SK-N-SH (cell line): ENCODE data around the gene GULP1. TPM values are rescaled to one million over a fixed set of nuclear protein-coding genes. Genes with fewer than 3 reads are reported as not detected.

Experiments
- CTCF ChIA-PET: fragments of 300-600, 350-600 bp; formaldehyde crosslinking; extraction: SDS; loops from one replicate; lab custom pipeline; 2021; lab: Yijun Ruan, JAX
- POLR2A ChIA-PET: fragments of 350-600 bp; sonication (Branson Sonifier 250); formaldehyde crosslinking; extraction: SDS; loops from one replicate; lab custom pipeline; 2020; ENCODE audit warnings: antibody characterized with exemption, inconsistent platforms; lab: Yijun Ruan, JAX
- DNase-seq: peaks from one replicate; pipeline ENCODE4 v3.0.0; 2012
- H2AFZ ChIP-seq: fragments of 200-600 bp; sonication (generic); 2 replicates; pipeline ENCODE4 v1.8.1; 2016; ENCODE audit warnings: antibody characterized with exemption, mild to moderate bottlenecking, low read depth
- H3F3A ChIP-seq: fragments of 200-600 bp; sonication (generic); replicated peaks from 2 replicates; pipeline ENCODE3; 2016; ENCODE audit warnings: antibody characterized with exemption, mild to moderate bottlenecking; ENCODE audit not compliant: insufficient read depth
- H3K27ac ChIP-seq, 2 experiments: fragments of 200-500 bp in 1 of 2; fragments of 200-600 bp in 1 of 2; sonication (Bioruptor generic) in 1 of 2; sonication (generic), shearing (Covaris generic) in 1 of 2; 2 replicates each; pipeline versions ENCODE4 v1.5.1 to v1.6.1; 2014 to 2016; ENCODE audit warnings: low read depth in 2 of 2, inconsistent platforms in 1 of 2, low read length in 1 of 2, mild to moderate bottlenecking in 1 of 2, mixed read lengths in 1 of 2
- H3K27me3 ChIP-seq: fragments of 200-600 bp; sonication (generic), shearing (Covaris generic); 2 replicates; pipeline ENCODE4 v1.6.1; 2016; ENCODE audit warnings: mixed run types; ENCODE audit not compliant: insufficient read depth
- H3K36me3 ChIP-seq, 2 experiments: fragments of 200-500 bp in 1 of 2; fragments of 200-600 bp in 1 of 2; sonication (Bioruptor generic) in 1 of 2; sonication (generic) in 1 of 2; replicated peaks in 1 of 2; 2 replicates each; pipeline versions ENCODE3 to v1.5.1; 2014 to 2016; ENCODE audit warnings: low read length in 1 of 2, mild to moderate bottlenecking in 1 of 2; ENCODE audit not compliant: insufficient read depth in 2 of 2, control insufficient read depth in 1 of 2
- H3K4me1 ChIP-seq, 2 experiments: fragments of 200-500 bp in 1 of 2; fragments of 200-600 bp in 1 of 2; sonication (Bioruptor generic) in 1 of 2; sonication (generic), shearing (Covaris generic) in 1 of 2; 2 replicates each; pipeline versions ENCODE4 v1.5.1 to v1.6.1; 2014 to 2016; ENCODE audit warnings: low read depth in 1 of 2, low read length in 1 of 2, mixed run types in 1 of 2; ENCODE audit not compliant: insufficient read depth in 2 of 2, control insufficient read depth in 1 of 2
- H3K4me2 ChIP-seq: fragments of 200-600 bp; sonication (generic), shearing (Covaris generic); 2 replicates; pipeline ENCODE4 v1.6.1; 2017; ENCODE audit warnings: mixed run types
- H3K4me3 ChIP-seq, 2 experiments: fragments of 200-500 bp in 1 of 2; fragments of 200-600 bp in 1 of 2; sonication (Bioruptor generic) in 1 of 2; sonication (generic), shearing (Covaris generic) in 1 of 2; 2 replicates each; pipeline versions ENCODE4 v1.5.1 to v1.8.1; 2014 to 2016; ENCODE audit warnings: low read depth in 2 of 2, inconsistent platforms in 1 of 2, low read length in 1 of 2, mild to moderate bottlenecking in 1 of 2, mixed read lengths in 1 of 2, moderate library complexity in 1 of 2
- H3K79me2 ChIP-seq: fragments of 200-600 bp; sonication (generic); 2 replicates; pipeline ENCODE4 v1.8.1; 2017; ENCODE audit warnings: mild to moderate bottlenecking; ENCODE audit not compliant: insufficient read depth
- H3K9ac ChIP-seq: fragments of 200-600 bp; sonication (generic); 2 replicates; pipeline ENCODE4 v1.6.1; 2017; ENCODE audit warnings: mixed run types
- H3K9me2 ChIP-seq: fragments of 200-600 bp; sonication (generic); 2 replicates; pipeline ENCODE4 v1.6.1; 2017; ENCODE audit warnings: mixed run types
- H3K9me3 ChIP-seq: fragments of 200-600 bp; sonication (generic); 2 replicates; pipeline ENCODE4 v1.6.1; 2017; ENCODE audit warnings: mixed run types, mild to moderate bottlenecking, moderate library complexity
- H4K20me1 ChIP-seq: fragments of 200-600 bp; sonication (generic); 2 replicates; pipeline ENCODE4 v1.6.1; 2017; ENCODE audit warnings: mild to moderate bottlenecking, mixed run types; ENCODE audit not compliant: insufficient read depth
- EZH2phosphoT487 ChIP-seq: fragments of 200-600 bp; sonication (generic); IDR thresholded peaks from 2 replicates; pipeline ENCODE4 v1.6.1; 2017; ENCODE audit warnings: low read depth, mixed run types, mild to moderate bottlenecking, antibody characterized with exemption, moderate library complexity, borderline replicate concordance
- FOSL2 ChIP-seq: IDR thresholded peaks from 2 replicates; pipeline ENCODE4 v1.4.0; 2012; ENCODE audit warnings: low read depth, mild to moderate bottlenecking, moderate library complexity, borderline replicate concordance
- FOXJ3 ChIP-seq: sonication (generic); formaldehyde crosslinking; IDR thresholded peaks from 2 replicates; pipeline ENCODE4 v1.5.1; 2020; ENCODE audit warnings: mild to moderate bottlenecking, missing genetic modification reagents
- MAX ChIP-seq: IDR thresholded peaks from 2 replicates; pipeline ENCODE4 v1.4.0; 2012; ENCODE audit warnings: low read depth
- MEF2A ChIP-seq: IDR thresholded peaks from 2 replicates; pipeline ENCODE4 v1.4.0; 2012; ENCODE audit warnings: low read depth, borderline replicate concordance
- MXI1 ChIP-seq: IDR thresholded peaks from 2 replicates; pipeline ENCODE4 v1.6.1; 2012; ENCODE audit warnings: mild to moderate bottlenecking, low read depth, low read length, improper control_type of control experiment
- POLR2AphosphoS5 ChIP-seq: IDR thresholded peaks from 2 replicates; pipeline ENCODE4 v1.6.1; 2012; ENCODE audit warnings: low read depth, low read length
- RCOR1 ChIP-seq: fragments of 150-350 bp; IDR thresholded peaks from 2 replicates; pipeline ENCODE4 v1.6.1; 2017; ENCODE audit warnings: antibody characterized with exemption, low read length
- REST ChIP-seq: IDR thresholded peaks from 2 replicates; pipeline ENCODE4 v1.6.1; 2012; ENCODE audit warnings: mild to moderate bottlenecking, low read depth, low read length, moderate library complexity
- RFX5 ChIP-seq: IDR thresholded peaks from 2 replicates; pipeline ENCODE4 v1.6.1; 2012; ENCODE audit warnings: mild to moderate bottlenecking, improper control_type of control experiment, low read length
- SMC3 ChIP-seq: IDR thresholded peaks from 2 replicates; pipeline ENCODE4 v1.6.1; 2012; ENCODE audit warnings: low read depth, low read length, improper control_type of control experiment
- TCF12 ChIP-seq: IDR thresholded peaks from 2 replicates; pipeline ENCODE4 v1.4.0; 2012
- TEAD4 ChIP-seq: IDR thresholded peaks from 2 replicates; pipeline ENCODE4 v1.4.0; 2012; ENCODE audit warnings: mild to moderate bottlenecking, borderline replicate concordance; ENCODE audit not compliant: insufficient read depth
- USF1 ChIP-seq: IDR thresholded peaks from 2 replicates; pipeline ENCODE4 v1.4.0; 2012; ENCODE audit warnings: low read depth, borderline replicate concordance
- USF2 ChIP-seq: fragments of 150-350 bp; IDR thresholded peaks from 2 replicates; pipeline ENCODE4 v1.6.1; 2017; ENCODE audit warnings: antibody characterized with exemption, low read length, low read depth, borderline replicate concordance
- WGBS: methylation state at CpG from one replicate; pipeline ENCODE4 v1.1.6; 2017; ENCODE audit warnings: low lambda C conversion rate; 5-methylcytosine and 5-hydroxymethylcytosine counted together
- polyA plus RNA-seq, 3 experiments: library from polyadenylated mRNA; depleted of rRNA; stranded (reverse); fragments of >200 nt; gene quantifications; 2 replicates each; pipeline ENCODE4 v1.2.3, GENCODE V29; 2012

Gene GULP1
- polyA plus RNA-seq, 1 of the 3 experiments (the other 2 are of a cell fraction) = 33.8 TPM

GRCh38 chr2:188440849-188441248, 149.2 kb downstream of the GULP1 start (continued):
- no peak for TF ChIP-seq RFX5
- no peak for TF ChIP-seq EZH2phosphoT487
- TF ChIP-seq FOSL2 = no peak
- TF ChIP-seq TCF12 = no peak
- TF ChIP-seq MXI1 = no peak
- no peak for TF ChIP-seq POLR2AphosphoS5

- H4K20me1 ChIP-seq = no peaks in the 10 kb centered on the region
- no peaks in the 10 kb centered on the region for H3K9me2 ChIP-seq
- TF ChIP-seq MXI1 (no peak), FOSL2 (no peak), USF1 (no peak), RCOR1 (no peak), REST (no peak), TEAD4 (no peak), TCF12 (no peak), USF2 (no peak), MAX (no peak), FOXJ3 (no peak), MEF2A (no peak), SMC3 (no peak)
- TF ChIP-seq, all 33 proteins: peak for 0
- H3K4me2 ChIP-seq = no peak overlapping the region
- H3K9me3 ChIP-seq = no peaks in the 10 kb centered on the region
- CTCF ChIA-PET = interaction anchor here (1.2 to 2.3 kb wide), 2 partner anchors 25 to 67 kb away, joined by 3 to 8 read pairs; no protein-coding TSS in a partner anchor
- H2AFZ ChIP-seq = no peak overlapping the region
- no peaks in the 10 kb centered on the region for H3K27me3 ChIP-seq
- peak overlapping the region in 1 of 2 experiments; percentile 99; a peak in 2 of 4 replicates for H3K27ac ChIP-seq
- H3K4me3 ChIP-seq = no peak overlapping the region
- peaks cover 7% of the 10 kb centered on the region; the same call in 1 of the 2 replicates for H3K79me2 ChIP-seq
- 91% methylated on average over 1 of the region's 1 CpG for WGBS
- no peaks in the 10 kb centered on the region for H3F3A ChIP-seq
- H3K4me1 ChIP-seq = peaks cover 10 to 30% of the 10 kb centered on the region in 2 experiments; a peak in 3 of 4 replicates
- H3K9ac ChIP-seq = no peak overlapping the region
- POLR2A ChIA-PET = no interaction called here
- no peak for DNase-seq
- H3K36me3 ChIP-seq = peaks cover 0 to 7% of the 10 kb centered on the region in 2 experiments
These were observed 149.7 kb downstream of the GULP1 start for GRCh38 chr2:188441288-188441947.
